Fibroblast of skin of right quadriceps (primary cell): ENCODE results near the gene BAZ1B.
"Not testable (repeated sequence)": the region's sequence is repeated elsewhere in the genome, so short reads cannot be mapped to it uniquely, and the experiment has no call there.

Source experiments
- DNase-seq: peaks from one replicate; pipeline ENCODE4 v3.0.0-alpha.2; 2013

The BAZ1B gene, protein sequence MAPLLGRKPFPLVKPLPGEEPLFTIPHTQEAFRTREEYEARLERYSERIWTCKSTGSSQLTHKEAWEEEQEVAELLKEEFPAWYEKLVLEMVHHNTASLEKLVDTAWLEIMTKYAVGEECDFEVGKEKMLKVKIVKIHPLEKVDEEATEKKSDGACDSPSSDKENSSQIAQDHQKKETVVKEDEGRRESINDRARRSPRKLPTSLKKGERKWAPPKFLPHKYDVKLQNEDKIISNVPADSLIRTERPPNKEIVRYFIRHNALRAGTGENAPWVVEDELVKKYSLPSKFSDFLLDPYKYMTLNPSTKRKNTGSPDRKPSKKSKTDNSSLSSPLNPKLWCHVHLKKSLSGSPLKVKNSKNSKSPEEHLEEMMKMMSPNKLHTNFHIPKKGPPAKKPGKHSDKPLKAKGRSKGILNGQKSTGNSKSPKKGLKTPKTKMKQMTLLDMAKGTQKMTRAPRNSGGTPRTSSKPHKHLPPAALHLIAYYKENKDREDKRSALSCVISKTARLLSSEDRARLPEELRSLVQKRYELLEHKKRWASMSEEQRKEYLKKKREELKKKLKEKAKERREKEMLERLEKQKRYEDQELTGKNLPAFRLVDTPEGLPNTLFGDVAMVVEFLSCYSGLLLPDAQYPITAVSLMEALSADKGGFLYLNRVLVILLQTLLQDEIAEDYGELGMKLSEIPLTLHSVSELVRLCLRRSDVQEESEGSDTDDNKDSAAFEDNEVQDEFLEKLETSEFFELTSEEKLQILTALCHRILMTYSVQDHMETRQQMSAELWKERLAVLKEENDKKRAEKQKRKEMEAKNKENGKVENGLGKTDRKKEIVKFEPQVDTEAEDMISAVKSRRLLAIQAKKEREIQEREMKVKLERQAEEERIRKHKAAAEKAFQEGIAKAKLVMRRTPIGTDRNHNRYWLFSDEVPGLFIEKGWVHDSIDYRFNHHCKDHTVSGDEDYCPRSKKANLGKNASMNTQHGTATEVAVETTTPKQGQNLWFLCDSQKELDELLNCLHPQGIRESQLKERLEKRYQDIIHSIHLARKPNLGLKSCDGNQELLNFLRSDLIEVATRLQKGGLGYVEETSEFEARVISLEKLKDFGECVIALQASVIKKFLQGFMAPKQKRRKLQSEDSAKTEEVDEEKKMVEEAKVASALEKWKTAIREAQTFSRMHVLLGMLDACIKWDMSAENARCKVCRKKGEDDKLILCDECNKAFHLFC (N-terminal part only)

DNA sequence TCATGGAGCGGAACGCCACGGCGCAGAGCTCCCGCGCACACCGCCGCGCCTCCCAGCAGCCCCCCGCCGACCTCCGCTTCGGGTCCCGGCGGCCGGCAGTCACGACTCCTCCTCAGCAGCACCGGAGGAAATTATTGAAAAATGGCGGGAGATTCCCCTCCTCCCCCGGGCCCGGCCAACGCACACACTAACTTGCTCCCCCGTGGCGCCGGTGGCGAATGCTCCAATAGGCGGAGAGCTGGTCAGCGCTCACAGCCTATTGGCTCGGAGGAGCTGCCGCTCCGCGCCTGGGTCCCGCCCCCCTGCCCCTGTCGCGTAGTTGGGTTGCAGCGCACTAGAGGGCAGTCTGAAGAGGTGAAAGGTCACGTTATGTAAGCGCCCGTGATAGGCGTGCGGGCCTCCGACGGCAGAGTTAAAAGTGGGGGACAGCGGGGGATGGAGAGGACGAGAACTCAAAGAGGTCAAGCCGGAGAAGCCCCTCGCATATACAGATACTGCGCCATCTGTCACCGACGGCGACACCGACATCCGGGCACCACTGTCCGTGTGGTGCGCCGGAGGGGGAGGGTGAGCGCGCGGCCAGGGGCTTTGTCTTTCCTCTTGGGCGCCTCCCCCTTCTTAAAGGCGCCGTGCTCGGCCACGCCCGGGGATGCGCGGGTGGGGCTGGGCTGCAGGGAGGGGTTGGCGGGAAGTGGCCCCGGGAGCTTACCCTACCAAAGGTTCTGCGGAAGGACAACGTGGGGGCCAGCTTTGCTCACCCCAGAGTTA is at the start of gene BAZ1B:
Gene BAZ1B (minus strand): TSS at position 189 of the 768 bp plus-strand sequence. CDS start 360 bp downstream, outside the sequence.
- DNase-seq: peak; percentile 99

DNA sequence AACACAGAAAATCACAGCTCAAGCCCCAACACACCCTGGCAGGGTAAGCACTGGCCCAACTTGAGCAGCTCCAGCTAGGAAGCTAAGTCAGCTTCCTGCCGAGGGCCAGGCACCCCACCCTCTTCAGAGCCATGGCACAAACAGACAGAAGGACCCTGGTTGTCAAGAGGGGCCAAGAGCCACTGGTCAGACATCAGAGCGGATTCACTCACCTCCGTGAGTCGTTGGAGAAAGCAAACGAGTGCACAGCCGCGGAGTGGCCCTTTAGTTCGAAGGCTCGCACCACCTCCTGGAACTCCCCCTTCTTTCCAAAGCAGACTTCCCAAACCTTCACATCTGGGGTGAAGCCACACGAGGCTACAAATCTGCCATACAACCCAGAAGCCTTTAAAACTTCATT is 48.9 kb upstream of the BAZ1B start:
- no peak for DNase-seq

DNA sequence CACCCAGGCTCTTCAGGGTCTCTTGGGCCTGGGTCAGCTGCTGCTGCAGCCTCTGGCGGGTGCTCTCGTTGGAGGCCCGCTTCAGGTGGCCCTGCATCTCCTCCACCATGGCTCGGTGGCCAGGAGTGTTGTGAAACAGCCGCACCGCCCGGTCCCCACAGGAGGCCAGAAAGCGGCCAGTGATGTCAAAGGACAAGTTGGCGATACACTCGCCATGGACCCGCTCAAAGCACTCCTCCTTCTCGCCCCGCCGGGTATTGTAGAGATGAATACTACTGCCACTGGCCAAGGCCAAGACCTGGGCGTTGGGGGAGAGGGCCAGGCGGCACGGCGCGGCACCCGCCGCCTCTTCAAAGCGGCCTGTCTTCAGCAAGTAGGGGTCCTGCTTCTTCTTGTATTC is 48.4 kb upstream of the BAZ1B start:
- DNase-seq: no peak

DNA sequence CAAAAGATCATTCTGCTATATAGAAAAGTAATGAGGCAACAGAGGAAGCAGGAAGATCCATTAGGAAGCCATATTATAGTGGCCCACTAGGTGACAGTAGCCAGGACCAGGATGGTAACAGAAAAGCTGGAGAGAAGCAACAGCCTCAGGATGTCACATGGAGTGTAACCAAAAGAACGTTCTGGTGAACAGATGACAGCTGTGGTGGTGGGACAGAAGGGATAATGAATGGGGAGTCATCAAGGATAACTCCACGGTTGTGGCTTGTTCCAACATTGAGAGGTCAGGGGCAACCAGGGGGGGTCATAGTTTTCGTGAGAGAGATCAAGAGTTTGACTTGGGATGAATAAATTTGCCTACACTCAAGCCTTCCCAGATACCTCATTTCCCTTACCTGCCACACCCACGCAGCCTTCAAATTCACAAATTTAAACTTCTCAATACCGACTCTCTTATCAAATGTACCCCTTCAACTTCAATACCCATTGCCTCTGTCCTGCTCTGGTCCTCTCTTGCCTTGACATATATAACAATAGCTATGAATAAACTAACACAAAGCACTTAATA is 47.0 kb upstream of the BAZ1B start:
- no peak for DNase-seq

DNA sequence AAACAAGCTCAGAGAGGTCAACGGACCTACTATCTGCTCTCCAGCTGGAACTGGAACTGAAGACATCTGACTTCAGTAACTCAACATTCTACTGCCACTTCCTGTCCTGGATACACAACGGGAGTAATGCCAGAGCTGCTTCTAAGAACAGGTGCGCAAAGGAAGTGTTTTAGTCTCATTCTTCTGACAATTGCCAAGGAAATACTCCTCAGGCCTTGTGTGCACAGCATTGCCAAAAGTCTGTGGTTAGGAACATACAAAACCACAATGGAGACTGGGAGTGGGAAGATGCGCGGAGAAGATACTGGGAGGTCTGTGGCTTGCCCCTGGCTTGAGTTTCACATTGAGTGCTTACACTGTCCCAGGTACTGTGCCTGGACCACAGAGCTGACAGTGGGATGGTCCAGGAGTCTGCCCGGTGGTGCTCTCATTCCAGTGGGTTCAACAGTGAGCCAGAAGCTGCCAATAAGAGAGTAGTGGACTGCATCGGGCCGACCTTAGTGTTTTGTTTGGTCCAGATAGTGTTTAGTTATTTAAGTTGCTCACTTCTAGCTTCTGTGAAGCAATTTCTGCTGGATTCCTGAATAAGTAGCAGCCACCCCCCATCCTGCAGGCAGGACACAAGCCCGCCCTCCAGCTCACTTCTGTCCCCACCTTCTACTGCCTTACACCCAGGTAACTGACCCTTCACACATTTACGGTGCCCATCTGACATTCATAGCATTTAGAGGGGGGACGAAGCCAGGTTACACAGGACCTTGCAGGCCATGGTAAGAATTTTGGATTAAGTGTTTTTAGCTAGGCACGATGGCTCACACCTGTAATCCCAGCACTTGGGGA is 46.0 kb upstream of the BAZ1B start:
- DNase-seq: no peak

DNA sequence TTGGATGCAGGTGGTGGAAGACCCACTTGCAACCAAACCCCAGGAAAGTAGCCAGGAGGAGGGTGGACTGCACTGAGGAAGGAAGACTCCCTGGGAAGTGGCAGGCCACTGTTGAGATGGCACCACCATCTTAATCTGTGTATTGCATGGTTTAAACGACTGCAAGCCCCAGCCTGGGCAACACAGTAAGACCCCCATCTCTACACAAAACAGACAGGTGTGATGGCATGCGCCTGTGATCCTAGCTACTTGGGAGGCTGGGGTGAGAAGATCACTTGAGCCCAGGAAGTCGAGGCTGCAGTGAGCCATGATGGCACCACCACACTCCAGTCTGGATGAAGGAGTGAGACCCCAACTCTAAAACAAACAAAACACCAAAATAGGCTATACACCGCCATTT is 45.0 kb upstream of the BAZ1B start:
- DNase-seq: no peak

DNA sequence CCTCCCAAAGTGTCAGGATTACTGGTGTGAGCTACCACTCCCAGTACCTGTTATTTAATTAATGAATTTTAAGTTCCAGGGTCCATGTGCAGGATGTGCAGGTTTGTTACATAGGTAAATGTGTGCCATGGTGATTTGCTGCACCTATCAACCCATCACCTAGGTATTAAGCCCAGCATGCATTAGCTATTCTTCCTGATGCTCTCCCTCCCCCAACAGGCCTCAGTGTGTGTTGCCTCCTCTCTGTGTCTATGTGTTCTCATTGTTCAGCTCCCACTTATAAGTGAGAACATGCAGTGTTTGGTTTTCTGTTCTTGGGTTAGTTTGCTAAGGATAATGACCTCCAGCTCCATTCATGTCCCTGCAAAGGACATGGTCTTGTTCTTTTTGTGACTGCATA is 44.3 kb upstream of the BAZ1B start:
- DNase-seq: not testable (repeated sequence)

DNA sequence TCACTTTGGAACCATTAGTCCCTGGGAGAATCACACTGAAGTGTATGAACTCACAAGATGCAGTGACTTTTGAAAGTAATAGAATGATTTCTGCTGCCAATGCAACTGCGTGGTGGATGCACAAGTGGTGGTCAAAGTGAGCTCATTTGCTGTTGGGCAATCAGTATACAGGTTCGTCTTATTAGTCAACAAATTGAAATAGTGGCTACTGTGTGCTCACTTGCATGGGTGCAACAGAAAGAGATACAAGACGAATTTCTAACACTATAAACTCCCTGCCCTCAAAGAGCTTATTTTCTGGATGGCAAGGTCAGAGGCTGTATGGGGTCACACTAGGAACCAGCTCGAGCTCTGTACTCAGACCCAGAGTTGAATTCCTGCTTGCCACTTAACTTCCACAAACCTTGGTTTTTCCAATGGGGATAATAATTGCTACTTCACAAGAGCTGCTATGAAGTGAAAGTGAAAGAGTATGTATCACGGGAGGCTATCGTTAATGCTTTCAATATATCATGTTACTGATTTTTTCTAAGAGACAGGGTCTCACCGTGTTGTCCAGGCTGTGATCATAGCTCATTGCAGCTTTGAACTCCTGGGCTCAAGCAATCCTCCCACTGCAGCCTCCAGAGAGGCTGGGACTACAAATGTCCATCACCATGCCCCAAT is 43.7 kb upstream of the BAZ1B start:
- DNase-seq: no peak

DNA sequence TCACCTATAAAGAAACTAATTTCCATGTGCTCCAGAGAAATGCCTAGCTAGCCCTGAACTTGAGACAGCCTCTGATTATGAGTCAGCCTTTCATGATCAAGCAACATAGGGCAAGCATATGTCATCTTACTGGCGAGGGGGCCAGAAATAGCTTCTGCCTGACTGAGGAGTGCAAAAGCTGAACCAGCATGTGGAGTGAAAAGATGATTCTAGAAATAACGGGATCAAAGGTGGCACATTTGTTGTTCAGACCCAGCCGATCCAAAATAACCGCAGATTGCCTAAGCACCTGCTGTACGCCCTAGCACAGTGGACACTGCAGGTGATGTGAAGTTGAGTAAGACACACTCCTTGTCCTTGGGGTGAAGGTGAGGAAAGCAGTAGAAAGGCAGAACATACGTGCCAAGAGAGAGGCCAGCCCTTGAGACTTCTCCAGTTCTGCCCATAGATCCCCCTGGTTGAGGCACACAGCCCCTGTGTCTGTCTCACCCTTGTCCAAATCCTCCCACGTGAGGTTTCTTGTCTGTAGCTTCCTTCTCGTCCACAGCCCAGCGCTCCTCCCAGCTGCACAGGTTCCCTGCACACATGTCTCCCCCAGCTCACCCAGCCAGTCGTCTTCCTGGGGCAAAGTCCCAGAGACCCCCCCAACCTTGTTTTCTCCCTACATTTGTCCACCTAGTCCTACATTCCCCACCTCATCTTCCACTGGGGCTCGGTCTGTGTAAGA is 38.2 kb upstream of the BAZ1B start:
- peak; percentile 81 for DNase-seq

DNA sequence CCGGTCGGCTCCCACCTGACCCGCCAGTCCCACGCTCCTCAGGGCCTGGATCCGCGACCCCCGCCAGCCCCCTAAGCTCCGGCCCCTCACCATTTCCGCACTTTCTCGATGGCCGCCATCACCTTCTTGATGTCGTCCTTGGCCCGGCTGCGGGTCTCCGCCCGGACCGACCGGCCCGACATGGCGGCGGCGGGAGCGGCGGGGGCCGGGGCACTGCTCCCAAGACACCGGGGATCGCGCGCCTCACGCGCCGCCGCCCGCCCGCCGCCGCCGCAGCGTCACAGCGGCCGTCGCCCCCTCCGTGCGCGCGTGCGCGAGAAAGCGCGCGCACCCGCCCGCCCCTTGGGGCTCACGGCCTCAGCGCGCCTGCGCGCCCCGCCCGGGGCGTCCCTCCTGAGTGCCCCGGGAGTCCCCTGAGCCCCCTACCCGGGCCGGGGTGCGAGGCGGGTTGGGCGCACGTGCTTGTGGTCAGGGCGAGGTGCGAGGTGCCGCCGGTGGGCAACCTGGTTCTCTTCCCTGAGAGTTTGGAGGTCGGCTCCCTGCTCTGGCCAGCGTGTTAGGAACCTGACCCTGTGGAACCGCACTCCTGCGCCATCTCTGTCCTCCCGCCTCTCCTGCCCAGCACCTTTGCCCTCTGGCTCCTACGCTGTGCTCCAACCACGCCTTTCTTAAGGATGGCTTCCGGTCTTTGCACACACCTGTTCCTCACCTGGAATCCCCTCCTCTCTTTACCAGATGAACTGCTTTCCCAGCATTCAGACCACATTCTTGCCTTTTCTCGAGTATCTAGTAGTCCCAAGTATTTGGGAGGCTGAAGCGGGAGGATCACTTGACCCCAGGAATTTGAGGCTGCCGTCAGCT is 35.5 kb upstream of the BAZ1B start, which contains the start of gene BCL7B:
Gene BCL7B (minus strand): TSS at position 294 of the 861 bp plus-strand sequence. CDS start 112 bp downstream, at position 182.
- peak; percentile 65 for DNase-seq

DNA sequence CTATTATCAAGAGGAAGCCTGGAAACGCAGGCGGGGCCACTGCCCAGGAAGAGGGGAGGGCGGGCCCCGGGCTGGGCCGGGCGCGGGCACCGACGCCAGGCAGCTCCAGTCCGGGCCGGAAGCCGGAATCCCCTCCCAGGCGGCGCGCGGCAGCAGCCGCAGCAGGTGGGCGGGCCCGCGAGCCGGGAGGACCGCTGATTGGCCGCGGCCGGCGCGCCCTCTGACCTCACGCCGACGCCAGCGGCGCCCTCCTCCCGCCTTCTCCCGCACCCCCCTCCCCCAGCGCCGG is 35.0 kb upstream of the BAZ1B start:
- DNase-seq: peak; percentile 91

DNA sequence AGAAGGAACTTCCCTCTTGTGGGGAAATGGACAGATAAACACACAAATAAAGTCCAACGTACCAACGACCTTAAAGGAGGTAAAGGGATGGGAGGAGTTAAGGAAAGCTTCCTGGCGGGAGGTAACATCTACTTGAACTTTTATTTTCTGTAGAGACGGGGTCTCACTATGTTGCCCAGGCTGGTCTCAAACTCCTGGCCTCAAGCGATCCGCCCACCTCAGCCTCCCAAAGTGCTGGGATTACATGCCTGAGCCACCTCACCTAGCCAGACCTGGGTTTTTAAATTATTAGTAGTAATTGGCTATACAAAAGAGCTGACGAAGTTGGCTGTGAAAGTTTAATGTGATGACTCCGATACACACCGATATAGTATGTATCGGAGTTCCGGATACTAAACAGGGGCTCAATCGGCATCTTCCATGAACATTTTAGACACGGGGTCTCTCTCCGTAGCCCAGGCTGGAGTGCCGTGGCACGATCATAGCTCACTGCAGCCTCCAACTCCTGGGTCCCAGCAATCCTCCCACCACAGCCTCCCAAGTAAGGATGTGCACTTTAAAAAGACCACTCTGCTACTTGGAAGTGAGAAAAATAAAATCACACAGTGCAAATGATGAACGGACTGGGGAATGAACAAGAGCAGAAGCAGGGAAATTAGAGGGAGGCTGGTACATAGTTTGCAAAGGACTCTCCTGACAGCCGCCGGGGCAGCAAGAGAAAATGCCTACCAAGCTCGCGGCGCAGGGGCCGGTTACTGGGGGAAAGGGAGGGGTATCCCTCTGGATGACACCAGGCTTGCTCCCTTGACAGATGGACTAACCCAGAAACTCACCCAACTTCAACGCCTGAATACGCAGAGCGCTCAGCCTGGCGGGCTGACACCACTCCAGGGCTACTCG is 34.4 kb upstream of the BAZ1B start:
- no peak for DNase-seq

DNA sequence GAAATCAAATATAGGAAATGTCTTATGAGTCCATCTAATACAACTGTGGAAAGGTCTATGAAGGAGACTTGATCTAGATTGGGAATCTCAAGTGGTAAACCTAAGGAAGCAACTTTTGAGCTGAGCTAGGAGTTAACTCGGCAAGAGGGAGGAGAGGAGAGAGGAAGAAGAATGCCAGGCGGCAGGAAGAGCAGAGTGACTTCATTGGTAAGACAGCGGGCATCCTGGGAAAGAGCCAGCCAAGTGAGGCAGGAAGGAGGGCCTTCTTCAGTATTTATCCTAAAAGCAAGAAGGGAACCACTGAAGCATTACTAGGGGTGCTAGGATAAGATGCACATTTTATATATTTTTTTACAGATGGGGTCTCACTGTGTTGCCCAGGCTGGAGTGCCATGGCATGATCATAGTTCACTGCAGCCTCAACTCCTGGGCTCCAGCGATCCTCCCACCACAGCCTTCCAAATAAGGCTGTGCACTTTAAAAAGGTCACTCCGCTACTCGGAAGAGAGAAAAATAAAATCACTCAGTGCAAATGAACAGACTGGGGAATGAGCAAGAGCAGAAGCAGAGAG is 33.4 kb upstream of the BAZ1B start:
- no peak for DNase-seq

DNA sequence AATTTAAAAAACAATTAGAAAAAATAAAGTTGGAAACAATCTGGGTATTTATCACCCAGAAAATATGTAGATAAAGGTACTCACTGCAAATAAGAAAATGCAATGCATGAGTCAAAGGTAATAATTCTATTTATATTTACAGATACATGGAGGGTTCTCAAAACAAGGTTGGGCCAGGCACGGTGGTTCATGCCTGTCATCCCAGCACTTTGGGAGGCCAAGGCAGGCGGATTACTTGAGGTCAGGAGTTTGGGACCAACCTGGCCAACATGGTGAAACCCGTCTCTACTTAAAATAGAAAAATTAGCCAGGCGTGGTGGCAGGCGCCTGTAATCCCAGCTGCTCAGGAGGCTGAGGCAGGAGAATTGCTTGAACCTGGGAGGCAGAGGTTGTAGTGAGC is 28.0 kb upstream of the BAZ1B start:
- not testable (repeated sequence) for DNase-seq

DNA sequence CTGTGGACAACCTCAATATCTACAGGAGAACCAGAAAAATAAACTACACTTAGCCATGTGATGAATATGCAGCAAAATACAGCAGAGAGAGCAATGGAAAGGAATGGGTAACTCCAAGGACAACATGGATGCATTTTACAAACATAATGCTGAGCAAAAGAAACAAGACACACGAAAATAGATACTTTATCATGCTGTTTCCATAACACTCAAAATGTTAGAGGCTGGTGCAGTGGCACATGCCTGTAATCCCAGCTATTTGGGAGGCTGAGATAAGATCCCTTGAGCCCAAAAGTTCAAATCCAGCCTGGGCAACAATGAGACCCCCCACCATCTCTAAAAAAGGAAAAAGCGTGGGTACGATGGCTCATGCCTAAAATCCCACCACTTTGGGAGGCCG is 27.1 kb upstream of the BAZ1B start:
- DNase-seq: no peak

DNA sequence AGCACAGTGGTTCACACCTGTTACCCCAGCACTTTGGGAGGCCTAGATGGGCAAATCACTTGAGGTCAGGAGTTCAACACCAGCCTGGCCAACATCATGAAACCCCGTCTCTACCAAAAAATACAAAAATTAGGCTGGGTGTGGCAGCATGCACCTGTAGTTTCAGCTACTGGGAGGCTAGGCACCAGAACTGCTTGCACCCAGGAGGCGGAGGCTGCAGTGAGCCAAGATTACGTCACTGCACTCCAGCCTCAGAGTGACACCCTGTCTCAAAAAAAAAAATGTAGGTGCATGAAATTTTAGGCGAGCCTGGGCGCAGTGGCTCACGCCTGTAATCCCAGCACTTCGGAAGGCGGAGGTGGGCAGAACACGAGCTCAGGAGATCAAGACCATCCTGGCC is 25.7 kb upstream of the BAZ1B start:
- DNase-seq: no peak

DNA sequence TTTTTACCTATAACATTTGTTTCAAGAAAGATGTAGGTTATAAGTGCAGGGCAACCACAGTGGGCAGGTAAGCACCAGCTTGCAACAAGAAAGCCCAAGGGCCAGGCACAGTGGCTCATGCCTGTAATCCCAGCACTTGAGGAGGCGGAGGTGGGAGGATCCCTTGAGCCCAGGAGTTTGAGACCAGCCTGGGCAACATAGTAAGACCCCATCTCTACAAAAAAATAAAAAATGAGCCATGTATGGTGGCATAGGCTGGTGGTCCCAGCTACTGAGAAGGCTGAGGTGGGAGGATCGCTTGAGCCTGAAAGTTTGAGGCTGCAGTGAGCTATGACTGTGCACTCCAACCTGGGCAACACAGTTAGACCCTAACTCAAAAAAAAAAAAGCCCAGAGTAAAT is 22.6 kb upstream of the BAZ1B start:
- DNase-seq: no peak

DNA sequence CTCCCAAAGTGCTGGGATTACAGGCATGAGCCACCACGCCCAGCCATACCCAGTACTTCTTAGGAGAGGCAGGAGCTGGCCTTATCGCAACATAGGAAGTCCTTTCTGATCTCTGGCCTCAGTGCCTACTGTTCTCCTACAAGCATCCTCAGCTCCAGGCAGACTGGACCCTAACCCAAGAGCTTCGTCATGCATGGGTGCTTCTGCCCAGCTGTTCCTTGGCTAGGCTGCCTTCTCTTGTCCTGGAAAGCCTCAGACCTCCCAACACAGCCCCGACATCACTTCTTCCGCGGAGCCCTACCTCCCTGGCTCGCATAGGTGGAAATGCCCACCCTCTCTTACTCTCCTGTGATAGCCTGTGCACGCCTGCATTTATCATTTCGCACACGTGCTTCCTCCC is 19.6 kb upstream of the BAZ1B start:
- DNase-seq: no peak
